ENCODE data around the gene ARHGEF9. TPM values are rescaled to one million over a fixed set of nuclear protein-coding genes. Genes with fewer than 3 reads are reported as not detected.

The ARHGEF9 gene
- total RNA-seq, 1 experiment from 2014 or later = 16.7 TPM

DNA sequence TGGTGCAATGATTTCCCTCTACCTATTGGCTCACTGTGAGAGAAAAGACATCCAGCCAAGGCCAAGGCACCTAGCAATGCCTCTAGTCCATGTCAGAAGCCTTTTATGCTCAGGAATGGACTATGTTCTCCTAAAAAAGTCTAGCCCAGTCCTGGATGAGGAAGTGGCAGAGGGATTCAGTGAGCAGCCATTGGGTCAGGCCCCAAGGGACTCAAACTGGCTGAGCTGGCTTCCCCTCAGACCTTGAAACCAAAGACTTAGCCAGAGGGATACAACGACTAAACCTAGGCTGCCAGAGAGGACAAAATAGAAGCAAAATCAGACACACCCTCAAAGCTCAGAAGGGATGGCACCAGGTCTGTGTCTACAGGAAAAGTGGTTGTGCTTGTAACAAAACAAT is 49.1 kb downstream of the ARHGEF9 start:
- ATAC-seq (no peak), DNase-seq (ENCODE audit: low read depth, low spot score) (no peak)
- ChIA-PET CTCF (no interaction called here), POLR2A (no interaction called here)
- H3K27me3 ChIP-seq (ENCODE audit: control insufficient read depth, insufficient read depth, low read length) = no peaks in the 10 kb centered on the region
- no TSS peak for BruUV-seq (replicated peaks)
- H3K9me3 ChIP-seq (ENCODE audit: control insufficient read depth, insufficient read depth, low read depth, low read length) = no peaks in the 10 kb centered on the region
- H3K36me3 ChIP-seq (ENCODE audit: control insufficient read depth, insufficient read depth, low read length) = no peaks in the 10 kb centered on the region
- H3K27ac ChIP-seq (ENCODE audit: low read length) = no peak overlapping the region
- H3K4me1 ChIP-seq (ENCODE audit: control insufficient read depth, insufficient read depth, low read length) = no peaks in the 10 kb centered on the region
- no peak overlapping the region for H3K4me3 ChIP-seq (ENCODE audit: low read depth in 2 of 2, low read length in 2 of 2)
- in situ Hi-C loops (cut with HindIII; ENCODE audit: low pct_unique_long_range_greater_than_20kb, low sequenced_read_pairs) = no loop called here
- intact Hi-C loops (cut with micrococcal nuclease; ENCODE audit: unreplicated experiment) = no loop called here
- TF ChIP-seq SIN3A (IDR thresholded peaks at IDR 0.05; ENCODE audit: borderline replicate concordance, insufficient read depth, low read depth, low read length) = no peak
- TF ChIP-seq, protein P1, sequence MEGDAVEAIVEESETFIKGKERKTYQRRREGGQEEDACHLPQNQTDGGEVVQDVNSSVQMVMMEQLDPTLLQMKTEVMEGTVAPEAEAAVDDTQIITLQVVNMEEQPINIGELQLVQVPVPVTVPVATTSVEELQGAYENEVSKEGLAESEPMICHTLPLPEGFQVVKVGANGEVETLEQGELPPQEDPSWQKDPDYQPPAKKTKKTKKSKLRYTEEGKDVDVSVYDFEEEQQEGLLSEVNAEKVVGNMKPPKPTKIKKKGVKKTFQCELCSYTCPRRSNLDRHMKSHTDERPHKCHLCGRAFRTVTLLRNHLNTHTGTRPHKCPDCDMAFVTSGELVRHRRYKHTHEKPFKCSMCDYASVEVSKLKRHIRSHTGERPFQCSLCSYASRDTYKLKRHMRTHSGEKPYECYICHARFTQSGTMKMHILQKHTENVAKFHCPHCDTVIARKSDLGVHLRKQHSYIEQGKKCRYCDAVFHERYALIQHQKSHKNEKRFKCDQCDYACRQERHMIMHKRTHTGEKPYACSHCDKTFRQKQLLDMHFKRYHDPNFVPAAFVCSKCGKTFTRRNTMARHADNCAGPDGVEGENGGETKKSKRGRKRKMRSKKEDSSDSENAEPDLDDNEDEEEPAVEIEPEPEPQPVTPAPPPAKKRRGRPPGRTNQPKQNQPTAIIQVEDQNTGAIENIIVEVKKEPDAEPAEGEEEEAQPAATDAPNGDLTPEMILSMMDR (IDR thresholded peaks at IDR 0.05) = no peak
- TF ChIP-seq POLR2AphosphoS5 (IDR thresholded peaks at IDR 0.05; ENCODE audit: low read depth, low read length) = no peak
- no peak for TF ChIP-seq TCF7L2 (IDR thresholded peaks at IDR 0.05; ENCODE audit: low read depth, low read length)

DNA sequence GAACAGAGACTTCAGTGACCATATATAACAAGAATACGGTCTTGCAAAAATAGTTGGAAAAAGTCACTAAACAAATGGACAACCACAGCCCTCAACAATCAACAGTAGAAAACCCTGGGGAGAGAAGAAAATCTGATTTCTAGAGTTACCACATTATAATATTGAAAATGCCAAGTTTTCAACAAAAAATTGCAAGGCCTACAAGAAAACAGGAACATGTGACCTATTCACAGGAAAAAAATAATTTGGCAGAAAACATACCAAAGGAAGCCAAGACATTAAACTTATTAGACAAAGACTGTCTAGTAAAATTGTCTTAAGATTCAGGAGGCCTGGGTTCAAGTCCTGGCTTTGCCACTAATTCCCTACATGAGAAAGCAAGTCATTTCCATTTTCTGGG is 64.7 kb downstream of the ARHGEF9 start:
- in situ Hi-C loops (cut with HindIII; ENCODE audit: low pct_unique_long_range_greater_than_20kb, low sequenced_read_pairs) = no loop called here

More for the DNA sequence above, 64.7 kb downstream of the ARHGEF9 start:
- no TSS peak for BruUV-seq (replicated peaks)
- ChIA-PET CTCF (no interaction called here), POLR2A (no interaction called here)
- no peaks in the 10 kb centered on the region for H3K36me3 ChIP-seq (ENCODE audit: control insufficient read depth, insufficient read depth, low read length)
- H3K27me3 ChIP-seq (ENCODE audit: control insufficient read depth, insufficient read depth, low read length) = no peaks in the 10 kb centered on the region
- H3K4me1 ChIP-seq (ENCODE audit: control insufficient read depth, insufficient read depth, low read length) = no peaks in the 10 kb centered on the region
- no peak overlapping the region for H3K4me3 ChIP-seq (ENCODE audit: low read depth in 2 of 2, low read length in 2 of 2)
- intact Hi-C loops (cut with micrococcal nuclease; ENCODE audit: unreplicated experiment) = no loop called here
- ATAC-seq (no peak), DNase-seq (ENCODE audit: low read depth, low spot score) (no peak)
- TF ChIP-seq SIN3A (IDR thresholded peaks at IDR 0.05; ENCODE audit: borderline replicate concordance, insufficient read depth, low read depth, low read length) (no peak), POLR2AphosphoS5 (IDR thresholded peaks at IDR 0.05; ENCODE audit: low read depth, low read length) (no peak), TCF7L2 (IDR thresholded peaks at IDR 0.05; ENCODE audit: low read depth, low read length) (no peak)
- TF ChIP-seq, protein P2, sequence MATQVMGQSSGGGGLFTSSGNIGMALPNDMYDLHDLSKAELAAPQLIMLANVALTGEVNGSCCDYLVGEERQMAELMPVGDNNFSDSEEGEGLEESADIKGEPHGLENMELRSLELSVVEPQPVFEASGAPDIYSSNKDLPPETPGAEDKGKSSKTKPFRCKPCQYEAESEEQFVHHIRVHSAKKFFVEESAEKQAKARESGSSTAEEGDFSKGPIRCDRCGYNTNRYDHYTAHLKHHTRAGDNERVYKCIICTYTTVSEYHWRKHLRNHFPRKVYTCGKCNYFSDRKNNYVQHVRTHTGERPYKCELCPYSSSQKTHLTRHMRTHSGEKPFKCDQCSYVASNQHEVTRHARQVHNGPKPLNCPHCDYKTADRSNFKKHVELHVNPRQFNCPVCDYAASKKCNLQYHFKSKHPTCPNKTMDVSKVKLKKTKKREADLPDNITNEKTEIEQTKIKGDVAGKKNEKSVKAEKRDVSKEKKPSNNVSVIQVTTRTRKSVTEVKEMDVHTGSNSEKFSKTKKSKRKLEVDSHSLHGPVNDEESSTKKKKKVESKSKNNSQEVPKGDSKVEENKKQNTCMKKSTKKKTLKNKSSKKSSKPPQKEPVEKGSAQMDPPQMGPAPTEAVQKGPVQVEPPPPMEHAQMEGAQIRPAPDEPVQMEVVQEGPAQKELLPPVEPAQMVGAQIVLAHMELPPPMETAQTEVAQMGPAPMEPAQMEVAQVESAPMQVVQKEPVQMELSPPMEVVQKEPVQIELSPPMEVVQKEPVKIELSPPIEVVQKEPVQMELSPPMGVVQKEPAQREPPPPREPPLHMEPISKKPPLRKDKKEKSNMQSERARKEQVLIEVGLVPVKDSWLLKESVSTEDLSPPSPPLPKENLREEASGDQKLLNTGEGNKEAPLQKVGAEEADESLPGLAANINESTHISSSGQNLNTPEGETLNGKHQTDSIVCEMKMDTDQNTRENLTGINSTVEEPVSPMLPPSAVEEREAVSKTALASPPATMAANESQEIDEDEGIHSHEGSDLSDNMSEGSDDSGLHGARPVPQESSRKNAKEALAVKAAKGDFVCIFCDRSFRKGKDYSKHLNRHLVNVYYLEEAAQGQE (IDR thresholded peaks at IDR 0.05; ENCODE audit: insufficient read depth in 1 of 2, low read depth in 2 of 2, low read length in 1 of 2) = no peak
- TF ChIP-seq, protein P1 (IDR thresholded peaks at IDR 0.05) = no peak
- H3K9me3 ChIP-seq (ENCODE audit: control insufficient read depth, insufficient read depth, low read depth, low read length) = no peaks in the 10 kb centered on the region
- H3K27ac ChIP-seq (ENCODE audit: low read length) = no peak overlapping the region
